OCI-LY7 (cell line): ENCODE data around the gene CIAO2B.
A peak's percentile ranks its signal among the peaks of the same experiment; 100 is the strongest.

ENCODE experiments used
- CTCF ChIP-seq: fragments of 200-600 bp; sonication (generic); conservative IDR thresholded peaks from 2 replicates; pipeline ENCODE4 v1.5.1; 2014; ENCODE audit warnings: mild to moderate bottlenecking, antibody characterized with exemption, low read length, moderate library complexity, mixed read lengths
- EZH2phosphoT487 ChIP-seq: fragments of 200-600 bp; sonication (generic); IDR thresholded peaks from 2 replicates; pipeline ENCODE4 v1.6.1; 2018; ENCODE audit warnings: low read depth, borderline replicate concordance, mild to moderate bottlenecking, mixed run types, antibody characterized with exemption, low read length, moderate library complexity, mixed read lengths

- TF ChIP-seq CTCF: peak; percentile 91
- no peak for TF ChIP-seq EZH2phosphoT487
Observed at GRCh38 chr16:66947302-66948065, 13.3 kb upstream of the CIAO2B start.
